Peyer's patch (tissue), 4 donors: Measurements from ENCODE around the gene MUC15. TPM values are rescaled to one million over a fixed set of nuclear protein-coding genes. Genes with fewer than 3 reads are reported as not detected.
A peak's percentile ranks its signal among the peaks of the same experiment; 100 is the strongest.

Source experiments
- DNase-seq, 3 donors: peaks; one replicate each; pipeline ENCODE4 v3.0.0-alpha.2; 2017 to 2019
- H3K27ac ChIP-seq, 4 donors: fragments of 200-600 bp; sonication (generic); one replicate each; pipeline ENCODE4 v1.5.1; 2016 to 2019
- H3K27me3 ChIP-seq, 2 donors: fragments of 200-600 bp; sonication (generic); one replicate each; pipeline ENCODE4 v1.5.1; 2019
- H3K36me3 ChIP-seq, 3 donors: fragments of 200-600 bp; sonication (generic); one replicate each; pipeline ENCODE4 v1.5.1; 2016 to 2019
- H3K4me1 ChIP-seq, 4 donors: fragments of 200-600 bp; sonication (generic); one replicate each; pipeline ENCODE4 v1.5.1; 2016 to 2019
- H3K4me3 ChIP-seq, 4 donors: fragments of 200-600 bp; sonication (generic); 1 replicate in 3 of 4; 2 replicates in 1 of 4; pipeline ENCODE4 v1.5.1; 2016 to 2019; ENCODE audit warnings: mild to moderate bottlenecking in 1 of 4
- H3K9me3 ChIP-seq, 4 donors: fragments of 200-600 bp; sonication (generic); one replicate each; pipeline ENCODE4 v1.5.1; 2016 to 2019; ENCODE audit warnings: mild to moderate bottlenecking in 1 of 4
- POLR2A ChIP-seq, 2 donors: fragments of 450-650 bp; IDR thresholded peaks; one replicate each; pipeline ENCODE4 v1.5.1; 2017; ENCODE audit warnings: antibody characterized with exemption in 2 of 2, mild to moderate bottlenecking in 2 of 2, moderate library complexity in 2 of 2
- total RNA-seq, 4 donors: library from RNA; depleted of rRNA; stranded (reverse); fragments of >200 nt; gene quantifications; one replicate each; pipeline ENCODE4 v1.1.0, GENCODE V29; 2016
- TF ChIP-seq, protein P1 (sequence below), 6 experiments: fragments of 450-650 bp in 4 of 6; fragments of 200-600 bp in 2 of 6; sonication (generic) in 1 of 6; IDR thresholded peaks; one replicate each; pipeline ENCODE4 v1.5.1; 2017 to 2019; ENCODE audit warnings: antibody characterized with exemption in 6 of 6, mild to moderate bottlenecking in 3 of 6, moderate library complexity in 1 of 6

Gene MUC15
- total RNA-seq, 4 donors from 2014 or later: not detected

DNA sequence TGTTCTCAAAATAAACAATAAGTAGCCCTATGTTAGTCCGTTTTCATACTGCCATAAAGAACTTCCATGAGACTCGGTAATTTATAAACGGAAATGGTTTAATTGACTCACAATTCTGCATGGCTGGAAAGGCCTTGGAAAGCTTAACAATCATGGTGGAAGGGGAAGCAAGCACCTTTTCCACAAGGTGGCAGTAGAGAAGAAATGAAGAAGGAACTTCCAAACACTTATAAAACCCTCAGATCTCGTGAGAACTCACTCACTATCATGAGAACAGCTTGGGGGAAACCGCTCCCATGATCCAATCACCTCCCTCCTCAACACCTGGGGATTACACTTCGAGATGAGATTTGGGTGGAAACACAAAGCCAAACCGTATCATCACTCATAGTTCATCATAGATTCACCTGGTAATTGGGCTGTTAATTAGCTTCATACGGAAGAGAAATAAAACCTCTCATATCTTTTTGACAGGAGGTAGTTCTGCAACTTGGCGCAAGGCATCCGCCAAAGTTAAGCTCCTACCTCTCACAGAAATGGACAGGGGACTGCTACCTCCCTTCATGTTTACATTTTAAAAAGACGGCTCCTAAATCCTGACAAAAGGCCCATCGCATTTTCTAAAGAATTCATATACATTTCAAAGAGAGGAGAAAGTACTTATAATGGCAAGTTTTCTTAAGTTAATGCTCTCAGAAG lies 49.0 kb downstream of the MUC15 start:
- H3K36me3 ChIP-seq: no peaks in the 10 kb centered on the region
- H3K4me1 ChIP-seq: no peaks in the 10 kb centered on the region
- H3K4me3 ChIP-seq: no peak overlapping the region
- no peak overlapping the region for H3K27ac ChIP-seq
- H3K27me3 ChIP-seq: no peaks in the 10 kb centered on the region
- DNase-seq: no peak
- no peaks in the 10 kb centered on the region for H3K9me3 ChIP-seq
- TF ChIP-seq POLR2A (IDR thresholded peaks at IDR 0.05): no peak
- TF ChIP-seq, protein P1, sequence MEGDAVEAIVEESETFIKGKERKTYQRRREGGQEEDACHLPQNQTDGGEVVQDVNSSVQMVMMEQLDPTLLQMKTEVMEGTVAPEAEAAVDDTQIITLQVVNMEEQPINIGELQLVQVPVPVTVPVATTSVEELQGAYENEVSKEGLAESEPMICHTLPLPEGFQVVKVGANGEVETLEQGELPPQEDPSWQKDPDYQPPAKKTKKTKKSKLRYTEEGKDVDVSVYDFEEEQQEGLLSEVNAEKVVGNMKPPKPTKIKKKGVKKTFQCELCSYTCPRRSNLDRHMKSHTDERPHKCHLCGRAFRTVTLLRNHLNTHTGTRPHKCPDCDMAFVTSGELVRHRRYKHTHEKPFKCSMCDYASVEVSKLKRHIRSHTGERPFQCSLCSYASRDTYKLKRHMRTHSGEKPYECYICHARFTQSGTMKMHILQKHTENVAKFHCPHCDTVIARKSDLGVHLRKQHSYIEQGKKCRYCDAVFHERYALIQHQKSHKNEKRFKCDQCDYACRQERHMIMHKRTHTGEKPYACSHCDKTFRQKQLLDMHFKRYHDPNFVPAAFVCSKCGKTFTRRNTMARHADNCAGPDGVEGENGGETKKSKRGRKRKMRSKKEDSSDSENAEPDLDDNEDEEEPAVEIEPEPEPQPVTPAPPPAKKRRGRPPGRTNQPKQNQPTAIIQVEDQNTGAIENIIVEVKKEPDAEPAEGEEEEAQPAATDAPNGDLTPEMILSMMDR (IDR thresholded peaks at IDR 0.05): peak in 3 of 6 experiments; percentile 17 to 26 (median 24)

DNA sequence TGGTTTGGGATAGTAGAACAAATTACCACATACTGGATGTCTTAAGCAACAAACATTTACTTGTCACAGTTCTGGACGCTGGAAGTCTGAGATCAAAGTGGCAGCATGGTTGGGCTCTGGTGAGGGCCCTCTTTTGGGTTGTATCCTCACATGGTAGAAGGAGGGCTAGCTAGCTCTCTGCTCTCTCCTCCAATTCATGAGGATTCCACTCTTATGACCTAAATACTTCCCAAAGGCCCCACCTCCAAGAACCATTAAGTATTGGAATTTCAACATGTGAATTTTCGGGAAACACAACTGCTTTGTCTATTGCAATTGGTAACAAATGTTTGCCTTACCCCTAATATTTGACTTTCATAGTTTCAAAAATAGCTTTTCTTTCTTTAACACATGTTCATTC lies 52.6 kb downstream of the MUC15 start:
- no peak overlapping the region for H3K4me3 ChIP-seq
- no peaks in the 10 kb centered on the region for H3K36me3 ChIP-seq
- no peaks in the 10 kb centered on the region for H3K4me1 ChIP-seq
- no peak for TF ChIP-seq POLR2A (IDR thresholded peaks at IDR 0.05)
- TF ChIP-seq, protein P1 (IDR thresholded peaks at IDR 0.05): no peak
- H3K9me3 ChIP-seq: no peaks in the 10 kb centered on the region
- DNase-seq: no peak
- H3K27ac ChIP-seq: no peak overlapping the region
- no peaks in the 10 kb centered on the region for H3K27me3 ChIP-seq

DNA sequence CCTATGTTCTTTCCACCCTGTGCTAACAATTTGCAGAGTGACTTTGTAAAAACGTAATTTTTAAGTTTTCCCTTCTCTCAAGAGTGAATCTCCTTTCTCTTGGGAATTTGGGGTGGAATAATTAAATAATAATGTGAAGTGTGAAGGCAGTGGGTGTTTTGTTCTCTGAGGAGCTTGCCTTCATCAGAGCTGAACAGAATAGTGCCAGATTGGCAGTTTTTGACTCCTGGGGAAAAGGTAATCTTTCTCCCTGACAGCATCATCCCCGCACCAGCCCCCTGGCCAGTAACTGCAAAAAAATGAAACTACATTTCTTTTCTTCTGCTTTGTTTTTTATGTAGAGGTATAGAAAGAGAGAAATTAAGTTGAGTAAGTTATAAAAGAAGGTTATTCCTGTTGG lies 59.9 kb downstream of the MUC15 start:
- Histone ChIP-seq H3K4me3 (no peak overlapping the region), H3K9me3 (no peaks in the 10 kb centered on the region), H3K27me3 (no peaks in the 10 kb centered on the region), H3K27ac (no peak overlapping the region), H3K4me1 (no peaks in the 10 kb centered on the region), H3K36me3 (no peaks in the 10 kb centered on the region)
- TF ChIP-seq POLR2A (IDR thresholded peaks at IDR 0.05): no peak
- TF ChIP-seq, protein P1 (IDR thresholded peaks at IDR 0.05): no peak
- no peak for DNase-seq

DNA sequence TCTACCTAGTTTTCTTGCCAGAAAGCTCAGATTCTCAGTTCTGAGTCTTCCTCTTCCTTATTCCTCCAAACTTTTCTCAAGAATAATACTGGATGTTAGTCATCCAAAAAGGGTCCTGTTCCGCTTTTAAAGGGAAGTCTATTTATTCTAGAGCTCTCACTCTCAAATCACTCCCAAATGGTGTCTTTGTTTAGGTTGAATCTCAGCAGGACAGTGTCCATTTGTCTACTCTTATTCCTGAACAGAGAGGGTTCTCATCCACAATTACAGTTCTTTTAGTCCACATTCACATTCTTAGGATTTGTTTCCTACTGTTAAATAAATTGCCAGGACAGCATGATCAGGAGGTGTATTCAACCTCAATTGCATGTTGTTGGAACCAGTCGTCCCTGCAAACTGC lies 61.3 kb downstream of the MUC15 start:
- H3K4me1 ChIP-seq: no peaks in the 10 kb centered on the region
- no peak overlapping the region for H3K4me3 ChIP-seq
- no peak for TF ChIP-seq POLR2A (IDR thresholded peaks at IDR 0.05)
- TF ChIP-seq, protein P1 (IDR thresholded peaks at IDR 0.05): no peak
- no peak for DNase-seq
- H3K27ac ChIP-seq: no peak overlapping the region
- H3K27me3 ChIP-seq: no peaks in the 10 kb centered on the region
- no peaks in the 10 kb centered on the region for H3K36me3 ChIP-seq
- no peaks in the 10 kb centered on the region for H3K9me3 ChIP-seq

DNA sequence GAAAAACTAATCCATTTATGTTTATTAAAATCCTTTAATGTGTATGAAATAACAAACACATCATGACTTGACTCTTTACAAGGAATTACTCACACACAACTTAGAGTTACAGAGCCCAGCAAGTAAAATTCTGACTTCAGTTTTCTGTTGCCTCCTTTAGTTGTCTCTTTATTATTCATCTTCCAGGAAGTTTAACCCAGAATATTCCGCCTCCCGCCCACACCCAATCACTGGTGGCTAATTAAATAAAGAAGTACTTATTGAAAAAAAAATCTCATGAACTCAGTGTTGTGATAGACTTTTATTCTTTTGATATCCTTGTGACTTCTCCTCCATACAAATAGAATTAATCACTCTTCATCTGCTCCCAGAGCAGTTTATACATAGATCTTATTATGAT lies 61.9 kb downstream of the MUC15 start:
- DNase-seq: no peak
- H3K27me3 ChIP-seq: no peaks in the 10 kb centered on the region
- H3K27ac ChIP-seq: no peak overlapping the region
- no peak for TF ChIP-seq POLR2A (IDR thresholded peaks at IDR 0.05)
- TF ChIP-seq, protein P1 (IDR thresholded peaks at IDR 0.05): no peak
- no peaks in the 10 kb centered on the region for H3K36me3 ChIP-seq
- no peak overlapping the region for H3K4me3 ChIP-seq
- no peaks in the 10 kb centered on the region for H3K9me3 ChIP-seq
- H3K4me1 ChIP-seq: no peaks in the 10 kb centered on the region

Other genes starting within 250 kb of the MUC15 start
- under 1 TPM in 2 of 4 donors, not detected in 2; 0.18 to 0.47 TPM for gene ANO3, start 240.1 kb downstream of the MUC15 start, total RNA-seq
- 100 to 1,000 TPM in 3 of 4 donors, 1 to 10 TPM in 1; 1.7 to 226 (median 184) TPM for gene SLC5A12, start 149.8 kb upstream of the MUC15 start, total RNA-seq